Measurements from ENCODE around the gene SOX15.
"Not testable (repeated sequence)": the region's sequence is repeated elsewhere in the genome, so short reads cannot be mapped to it uniquely, and the experiment has no call there.

SOX15 gene

DNA sequence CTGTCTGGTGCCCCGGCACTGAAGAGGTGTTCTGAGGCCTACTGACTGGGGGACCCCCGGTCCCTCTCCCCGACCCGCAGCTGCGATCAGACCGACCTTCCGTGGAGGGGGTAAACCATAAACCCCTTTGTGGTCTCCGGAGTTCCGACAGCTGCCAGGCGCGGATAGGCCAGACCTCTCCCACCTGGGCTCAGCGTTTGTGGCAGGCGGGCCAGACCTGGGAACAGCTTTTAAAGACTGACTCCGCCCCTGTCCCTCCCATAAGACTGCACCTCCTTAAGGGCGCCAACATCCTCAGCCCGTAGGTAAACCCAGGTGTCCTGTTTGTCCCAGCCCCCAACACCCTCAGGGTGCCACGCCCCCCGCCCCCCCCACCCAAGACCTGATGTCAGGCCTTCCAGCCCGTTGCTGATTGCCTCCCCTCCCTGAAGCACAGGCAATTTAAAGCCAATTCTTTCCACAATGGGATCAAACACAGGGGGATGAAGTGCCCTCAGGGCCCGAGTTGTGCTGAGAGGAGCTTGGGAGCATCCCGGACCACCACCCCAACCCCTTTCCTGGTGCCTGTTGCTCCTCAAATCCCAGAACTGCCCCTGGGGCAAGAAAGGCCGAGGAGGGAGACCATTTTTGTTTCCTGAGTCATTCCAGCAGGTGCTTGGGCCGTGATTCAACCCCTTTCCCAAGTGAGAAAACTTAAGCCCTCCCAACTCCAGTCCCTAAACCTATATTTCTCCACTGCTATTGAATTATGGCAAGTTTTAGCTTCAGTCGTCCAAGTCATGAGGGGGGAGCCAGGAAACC is at the start of gene SOX15:
Gene SOX15 (minus strand): TSS at position 204 of the 801 bp plus-strand sequence. CDS start 418 bp downstream, outside the sequence.
- no peak for DNase-seq

DNA sequence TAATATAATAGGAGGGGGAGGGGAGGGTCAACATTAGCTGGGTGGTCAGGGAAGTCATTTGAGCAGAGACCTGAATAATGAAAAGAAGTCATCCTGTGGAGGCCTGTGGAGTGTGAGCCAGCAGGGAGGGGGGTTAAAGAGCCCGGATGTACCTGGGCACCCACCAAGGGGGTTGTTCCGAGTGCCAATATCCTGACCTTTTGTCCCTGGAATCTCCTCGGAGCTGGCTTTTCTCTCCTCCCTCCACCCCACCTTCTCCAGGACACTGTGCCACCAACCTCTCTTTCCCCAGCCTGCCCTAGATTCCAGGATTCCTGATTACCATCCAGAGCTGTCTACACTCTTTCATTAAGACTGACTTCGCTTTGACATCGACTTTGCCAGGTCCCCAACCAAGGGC is 46.3 kb upstream of the SOX15 start:
- no peak for DNase-seq

- DNase-seq, result no peak
These were observed 44.5 kb upstream of the SOX15 start for GRCh38 chr17:7634384-7634783.

GRCh38 chr17:7633093-7633492 is 43.2 kb upstream of the SOX15 start:
- no peak for DNase-seq

GRCh38 chr17:7632492-7632894 is 42.6 kb upstream of the SOX15 start:
- DNase-seq, result peak; percentile 11

- no peak for DNase-seq
These were observed 41.8 kb upstream of the SOX15 start for GRCh38 chr17:7631398-7632380.

DNA sequence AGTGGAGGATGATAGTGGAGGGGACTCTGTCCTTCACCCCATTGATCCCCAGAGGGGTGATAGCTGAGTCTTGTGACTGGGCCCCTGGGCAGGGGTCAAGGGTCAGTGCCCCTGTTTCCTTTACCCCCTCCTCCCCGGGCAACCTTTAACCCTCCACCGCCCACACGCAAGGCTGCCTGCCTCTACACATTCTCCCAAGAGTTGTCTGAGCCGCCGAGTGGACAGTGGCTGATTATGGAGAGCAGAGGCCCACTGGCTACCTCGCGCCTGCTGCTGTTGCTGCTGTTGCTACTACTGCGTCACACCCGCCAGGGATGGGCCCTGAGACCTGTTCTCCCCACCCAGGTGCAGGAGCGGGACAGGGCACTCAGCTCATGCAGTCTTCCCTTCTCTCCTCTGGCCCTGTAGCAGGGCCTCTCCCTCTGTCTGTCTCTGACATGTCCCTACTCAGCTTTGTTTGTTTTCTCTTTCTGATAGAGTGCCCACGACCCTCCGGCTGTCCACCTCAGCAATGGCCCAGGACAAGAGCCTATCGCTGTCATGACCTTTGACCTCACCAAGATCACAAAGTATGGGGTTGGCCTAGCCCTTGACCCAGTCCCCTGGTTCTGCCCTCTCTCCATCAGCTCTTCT is 40.2 kb upstream of the SOX15 start, which contains the start of gene SHBG:
Gene SHBG (plus strand): TSS at position 197 of the 633 bp plus-strand sequence. CDS start 38 bp downstream, at position 235.
- DNase-seq, result no peak

GRCh38 chr17:7627250-7628121 is 37.6 kb upstream of the SOX15 start, which contains the start of gene SAT2:
Gene SAT2 (minus strand): TSS chr17:7627821. CDS start chr17:7627635, 186 bp downstream.
- DNase-seq, result peak; percentile 85

DNA sequence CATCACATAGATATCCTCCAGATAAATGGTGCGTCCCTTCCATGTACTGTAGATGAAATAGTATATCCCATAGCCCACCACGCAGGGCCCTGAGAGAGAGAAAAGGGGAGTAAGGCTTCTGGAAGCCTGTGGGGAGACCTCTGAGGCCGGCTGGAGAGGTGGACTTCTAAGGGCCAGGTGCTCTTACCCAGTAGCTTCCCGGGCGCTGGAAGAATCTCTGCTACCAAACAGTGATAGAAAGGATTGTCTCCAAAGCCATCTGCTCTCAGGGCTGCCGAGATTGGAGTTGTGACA is 37.0 kb upstream of the SOX15 start:
- DNase-seq, result no peak

DNA sequence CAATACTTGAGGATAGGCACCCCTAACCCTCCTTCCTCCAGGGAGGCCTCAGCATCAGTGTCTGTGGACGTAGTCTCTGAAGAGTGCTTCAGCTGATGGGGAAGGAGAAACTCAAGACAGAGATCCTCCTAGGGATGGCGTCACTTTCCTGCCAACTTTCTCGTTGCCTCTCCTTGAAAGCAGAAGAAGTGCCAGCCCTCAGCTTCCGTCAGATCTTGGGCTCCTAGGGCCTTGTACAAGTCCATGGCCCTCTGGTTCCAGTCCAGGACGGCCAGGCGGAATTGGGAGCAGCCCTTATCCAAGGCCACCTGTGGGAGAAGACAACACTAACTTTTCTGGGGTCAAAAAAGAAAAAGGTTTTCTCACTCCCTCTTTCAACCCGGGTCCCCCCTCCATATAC is 36.4 kb upstream of the SOX15 start:
- DNase-seq, result no peak

GRCh38 chr17:7625749-7626148 is 35.9 kb upstream of the SOX15 start:
- DNase-seq, result not testable (repeated sequence)

GRCh38 chr17:7623661-7624060 is 33.8 kb upstream of the SOX15 start:
- DNase-seq, result no peak

- no peak for DNase-seq
These were observed 30.9 kb upstream of the SOX15 start for GRCh38 chr17:7620835-7621234.

- no peak for DNase-seq
These were observed 28.7 kb upstream of the SOX15 start for GRCh38 chr17:7618608-7619007.

GRCh38 chr17:7615265-7615747 is 25.4 kb upstream of the SOX15 start:
- DNase-seq, result no peak

GRCh38 chr17:7614425-7615264 is 24.8 kb upstream of the SOX15 start, which contains the start of gene FXR2:
Gene FXR2 (minus strand): TSS chr17:7614897. CDS start chr17:7614532, 365 bp downstream.
- peak; percentile 100 for DNase-seq

DNA sequence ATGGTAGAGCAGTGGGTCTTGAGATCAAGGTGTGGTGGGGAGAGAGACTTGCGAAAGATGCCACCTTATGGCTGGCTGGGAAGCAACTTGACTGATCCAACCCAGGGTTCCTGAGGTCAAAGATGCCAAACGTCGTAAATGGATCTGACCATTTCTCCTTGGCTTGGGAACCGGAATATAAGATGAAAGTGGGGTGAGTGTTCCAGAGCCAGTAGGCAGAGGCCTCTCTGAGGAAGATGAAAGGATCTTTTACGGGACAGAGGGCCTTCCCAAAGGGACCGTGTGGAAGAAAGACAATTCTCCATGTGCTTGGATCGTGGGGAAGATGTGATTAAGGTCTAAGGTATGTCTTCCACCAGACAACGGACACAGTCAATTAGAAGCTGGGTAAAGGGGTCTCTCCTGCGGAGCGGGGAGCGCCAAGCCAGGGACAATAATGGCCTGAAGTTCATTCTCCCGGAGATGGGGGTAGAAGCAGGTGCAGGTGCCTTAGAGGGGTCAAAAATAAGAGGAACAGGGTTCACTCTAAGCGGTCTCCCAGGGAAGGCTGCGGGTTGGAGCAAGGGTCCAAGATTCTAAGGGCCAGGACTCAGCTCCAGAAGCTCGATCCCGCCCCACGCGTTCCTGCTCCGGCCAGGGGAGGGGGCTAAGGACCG is 24.0 kb upstream of the SOX15 start:
- DNase-seq, result peak; percentile 12

DNA sequence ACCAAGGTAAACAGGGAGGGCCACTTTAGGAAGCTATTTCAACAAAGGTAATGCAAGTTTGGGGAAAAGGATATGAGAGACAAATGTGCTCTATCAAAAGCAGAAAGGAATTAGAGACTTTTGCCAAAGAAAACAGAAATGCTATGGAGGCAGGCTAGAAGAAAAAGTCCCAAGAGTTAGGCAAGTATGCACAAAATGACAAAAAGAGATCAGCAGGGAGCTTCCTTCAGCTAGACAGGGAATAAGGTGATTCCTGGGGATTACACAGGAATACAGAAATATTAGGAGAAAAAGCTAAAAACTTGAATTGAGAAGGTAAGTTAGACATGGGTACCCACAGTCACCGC is 22.4 kb upstream of the SOX15 start:
- DNase-seq, result no peak

DNA sequence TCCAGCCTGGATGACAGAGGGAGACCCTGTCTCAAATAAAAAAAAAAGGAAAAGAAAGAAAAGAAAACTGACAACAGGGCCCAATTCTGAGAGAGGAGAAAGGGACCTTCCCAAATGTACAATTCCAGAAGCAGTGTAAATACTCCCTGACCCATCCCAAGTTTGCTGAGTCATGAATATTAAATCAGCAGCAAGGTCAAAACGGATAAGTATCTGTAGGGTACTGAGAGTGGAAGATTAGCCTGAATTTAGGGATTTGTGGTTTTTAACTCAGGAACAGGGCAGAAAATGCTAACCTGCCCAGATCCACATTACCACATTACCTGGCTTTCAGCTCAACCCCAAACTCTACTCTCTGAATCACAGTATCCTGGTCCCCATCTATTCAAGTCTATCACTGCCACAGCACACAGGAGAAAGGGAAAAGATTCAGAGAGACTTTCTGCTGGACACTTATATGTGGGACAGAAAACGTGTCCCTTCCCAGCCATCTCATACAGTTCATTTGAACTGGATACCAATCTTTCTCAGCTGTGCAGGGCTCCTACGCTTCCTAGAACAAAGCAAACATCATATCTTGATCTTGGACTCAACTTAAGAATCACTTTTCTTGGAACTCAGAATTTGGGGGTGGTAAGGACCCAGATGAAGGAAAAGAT is 21.9 kb upstream of the SOX15 start:
- no peak for DNase-seq

GRCh38 chr17:7610641-7611040 is 20.7 kb upstream of the SOX15 start:
- no peak for DNase-seq
